ENCODE results near the gene OR4S1. TPM values are rescaled to one million over a fixed set of nuclear protein-coding genes. Genes with fewer than 3 reads are reported as not detected.

OR4S1 gene
- total RNA-seq, 1 donor from 2014 or later: not detected

- no peak overlapping the region for H3K27ac Mint-ChIP-seq (ENCODE audit: unreplicated experiment)
- no peak for TF ChIP-seq CTCF (IDR thresholded peaks at IDR 0.05; ENCODE audit: partially characterized antibody, unreplicated experiment)
- H3K36me3 Mint-ChIP-seq (ENCODE audit: unreplicated experiment): peaks cover 10% of the 10 kb centered on the region
- DNase-seq: no peak
- H3K4me3 Mint-ChIP-seq (ENCODE audit: unreplicated experiment): no peak overlapping the region
- no peaks in the 10 kb centered on the region for H3K4me1 Mint-ChIP-seq (ENCODE audit: low read depth, unreplicated experiment)
- H3K27me3 Mint-ChIP-seq (ENCODE audit: unreplicated experiment): no peaks in the 10 kb centered on the region
- peaks cover 8% of the 10 kb centered on the region for H3K9me3 Mint-ChIP-seq (ENCODE audit: unreplicated experiment)
Measured at GRCh38 chr11:48354013-48354412, 48.0 kb downstream of the OR4S1 start.

DNA sequence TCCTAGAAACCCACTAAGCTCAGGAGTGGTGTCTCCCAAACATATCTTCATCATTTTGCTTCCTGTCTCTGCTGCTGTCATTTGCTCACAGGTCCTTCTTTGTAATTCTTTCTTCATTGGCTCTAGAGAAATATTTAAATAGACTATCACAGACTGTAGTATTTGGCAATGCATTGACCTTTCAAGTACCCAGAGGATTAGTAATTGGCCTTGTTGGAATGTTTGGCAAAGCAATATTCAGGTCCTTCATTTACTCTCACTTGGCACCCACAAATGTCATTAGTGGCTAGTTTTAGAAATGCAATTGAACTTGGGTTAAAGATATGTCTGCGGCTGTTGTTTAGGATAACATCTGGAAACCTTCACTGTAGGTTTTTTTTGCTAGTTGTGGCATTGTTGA, 48.7 kb downstream of the OR4S1 start:
- Mint-ChIP-seq H3K4me1 (ENCODE audit: low read depth, unreplicated experiment) (no peaks in the 10 kb centered on the region), H3K27ac (ENCODE audit: unreplicated experiment) (no peak overlapping the region), H3K27me3 (ENCODE audit: unreplicated experiment) (no peaks in the 10 kb centered on the region), H3K36me3 (ENCODE audit: unreplicated experiment) (peaks cover 10% of the 10 kb centered on the region), H3K4me3 (ENCODE audit: unreplicated experiment) (no peak overlapping the region), H3K9me3 (ENCODE audit: unreplicated experiment) (peaks cover 6% of the 10 kb centered on the region)
- no peak for TF ChIP-seq CTCF (IDR thresholded peaks at IDR 0.05; ENCODE audit: partially characterized antibody, unreplicated experiment)
- no peak for DNase-seq

Other genes with a start within 250 kb of the OR4S1 start
- gene OR4B1, start 89.4 kb upstream of the OR4S1 start, total RNA-seq (ENCODE audit: unreplicated experiment): not detected
- not detected for gene OR4X2, start 61.1 kb upstream of the OR4S1 start, total RNA-seq (ENCODE audit: unreplicated experiment)
- gene OR4X1, start 42.4 kb upstream of the OR4S1 start, total RNA-seq (ENCODE audit: unreplicated experiment): not detected
- gene OR4C3, start 18.7 kb downstream of the OR4S1 start, total RNA-seq (ENCODE audit: unreplicated experiment): not detected
- gene OR4C5, start 60.2 kb downstream of the OR4S1 start, total RNA-seq (ENCODE audit: unreplicated experiment): not detected
- gene OR4A47, start 182.6 kb downstream of the OR4S1 start, total RNA-seq (ENCODE audit: unreplicated experiment): not detected